Measurements from ENCODE around the gene ZNF776.
A peak's percentile ranks its signal among the peaks of the same experiment; 100 is the strongest.
"Not testable (repeated sequence)": the region's sequence is repeated elsewhere in the genome, so short reads cannot be mapped to it uniquely, and the experiment has no call there.

The ZNF776 gene

DNA sequence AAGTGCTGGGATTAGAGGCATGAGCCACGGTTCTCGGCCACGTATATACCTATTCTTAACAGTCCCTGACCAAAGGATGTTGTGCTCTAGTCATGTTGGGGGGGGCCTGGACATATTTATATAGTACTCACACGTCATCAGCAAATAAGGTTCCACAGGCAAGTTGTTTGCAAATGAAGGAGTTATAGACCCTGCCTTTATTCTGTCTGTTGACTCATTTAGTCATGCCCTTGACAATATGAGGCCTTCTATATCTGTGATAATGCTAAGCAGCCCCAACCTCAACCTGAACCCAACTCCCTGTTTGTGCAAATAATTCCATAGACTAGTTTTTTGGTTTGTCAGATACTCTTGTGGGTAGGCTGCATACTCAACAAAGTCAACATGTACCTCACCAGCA lies 31.7 kb downstream of the ZNF776 start:
- DNase-seq (ENCODE audit: low read depth): no peak

GRCh38 chr19:57779220-57779845 lies 32.7 kb downstream of the ZNF776 start:
- DNase-seq (ENCODE audit: low read depth): no peak

- no peak for DNase-seq (ENCODE audit: low read depth)
These were observed 39.7 kb downstream of the ZNF776 start for GRCh38 chr19:57786286-57786685.

- DNase-seq (ENCODE audit: low read depth): no peak
These were observed 40.3 kb downstream of the ZNF776 start for GRCh38 chr19:57786906-57787305.

- DNase-seq (ENCODE audit: low read depth): no peak
These were observed 41.6 kb downstream of the ZNF776 start for GRCh38 chr19:57788114-57788692.

DNA sequence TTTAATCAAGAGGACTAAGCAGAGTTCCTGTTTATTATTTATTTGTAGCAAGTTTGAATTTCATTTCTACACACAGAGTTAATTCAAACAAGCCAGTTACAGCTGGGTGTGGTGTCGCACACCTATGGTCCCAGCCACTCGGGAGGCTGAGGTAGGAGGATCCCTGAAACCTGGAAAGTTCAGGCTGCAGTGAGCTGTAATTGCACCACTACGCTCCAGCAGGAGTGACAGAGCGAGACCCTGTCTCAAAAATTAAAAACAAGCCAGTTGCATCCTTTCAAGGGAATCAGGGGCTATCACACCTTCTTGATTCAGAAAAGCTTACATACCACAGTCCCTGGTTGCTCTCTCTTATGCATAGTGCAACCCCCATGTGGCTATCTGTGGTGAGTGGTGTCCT lies 42.7 kb downstream of the ZNF776 start:
- no peak for DNase-seq (ENCODE audit: low read depth)

GRCh38 chr19:57796580-57796979 lies 50.0 kb downstream of the ZNF776 start:
- not testable (repeated sequence) for DNase-seq (ENCODE audit: low read depth)

GRCh38 chr19:57800696-57801095 lies 54.1 kb downstream of the ZNF776 start:
- DNase-seq (ENCODE audit: low read depth): no peak

GRCh38 chr19:57802269-57802668 lies 55.7 kb downstream of the ZNF776 start:
- DNase-seq (ENCODE audit: low read depth): no peak

DNA sequence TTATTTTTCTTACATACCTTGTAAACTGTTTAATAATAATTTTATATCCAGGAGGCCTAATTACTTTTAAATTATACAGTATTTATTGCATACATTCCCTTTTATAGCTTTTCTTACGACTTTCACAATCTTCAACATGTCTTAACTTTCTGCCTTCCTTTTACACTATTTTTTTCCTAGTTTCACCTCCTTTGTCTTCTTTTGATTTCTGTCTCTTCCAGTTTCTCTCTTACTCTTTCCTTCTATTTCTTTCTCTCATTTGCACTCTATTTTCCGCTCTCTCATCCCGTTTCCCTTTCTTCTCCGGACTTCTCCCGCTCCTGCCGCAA lies 56.6 kb downstream of the ZNF776 start:
- DNase-seq (ENCODE audit: low read depth): no peak

GRCh38 chr19:57803594-57804325 lies 57.1 kb downstream of the ZNF776 start:
- DNase-seq (ENCODE audit: low read depth): peak; percentile 9

- no peak for DNase-seq (ENCODE audit: low read depth)
These were observed 60.9 kb downstream of the ZNF776 start for GRCh38 chr19:57807541-57807940.
